GM12872 (cell line): ENCODE data around the gene RASGRF1.

Source experiments
- CTCF ChIP-seq: IDR thresholded peaks from 3 replicates; pipeline ENCODE4 v1.5.1; 2011; ENCODE audit warnings: low read depth, mild to moderate bottlenecking, low read length, moderate library complexity; ENCODE audit not compliant: insufficient read depth

The RASGRF1 gene

GRCh38 chr15:78912316-78912715 is 178.3 kb downstream of the RASGRF1 start:
- TF ChIP-seq CTCF, result no peak

GRCh38 chr15:78910271-78910670 is 180.3 kb downstream of the RASGRF1 start:
- TF ChIP-seq CTCF, result no peak
